HFFc6 (cell line): ENCODE data around the gene INPP5B. TPM values are rescaled to one million over a fixed set of nuclear protein-coding genes. Genes with fewer than 3 reads are reported as not detected.

Experiments used
- DNase-seq: peaks from one replicate; pipeline ENCODE4 v3.0.0-alpha.2; 2018
- H3K27ac Mint-ChIP-seq: 2 replicates; pipeline ENCODE4 v1.8.0; 2020; ENCODE audit warnings: mild to moderate bottlenecking, mixed read lengths
- H3K27me3 Mint-ChIP-seq: 2 replicates; pipeline ENCODE4 v1.8.0; 2021; ENCODE audit warnings: mild to moderate bottlenecking, moderate library complexity, mixed read lengths; ENCODE audit not compliant: insufficient read depth
- H3K36me3 Mint-ChIP-seq: 2 replicates; pipeline ENCODE4 v1.8.0; 2021; ENCODE audit warnings: low read depth, mixed read lengths
- H3K4me1 Mint-ChIP-seq: 2 replicates; pipeline ENCODE4 v1.8.0; 2020; ENCODE audit warnings: low read depth, mixed read lengths
- H3K4me3 Mint-ChIP-seq: 2 replicates; pipeline ENCODE4 v1.8.0; 2020; ENCODE audit warnings: mild to moderate bottlenecking, moderate library complexity, mixed read lengths
- H3K9me3 Mint-ChIP-seq: 2 replicates; pipeline ENCODE4 v1.8.0; 2020; ENCODE audit warnings: mild to moderate bottlenecking, mixed read lengths
- CTCF ChIP-seq: fragments of 200-600 bp; sonication (generic); IDR thresholded peaks from 2 replicates; pipeline ENCODE4 v1.5.0; 2021; ENCODE audit warnings: antibody characterized with exemption, mild to moderate bottlenecking
- long read RNA-seq: library from polyadenylated mRNA; unstranded; transcript quantifications from one replicate; pipeline ENCODE4 v2.0.0, GENCODE V29; 2019
- total RNA-seq, 6 experiments: library from RNA; stranded (reverse); fragmentation: NEBNext Ultra II Directional; extraction: Animal tissue kit (Norgen Biotek cat#: 25700); gene quantifications; 2 replicates in 1 of 6; 3 replicates in 5 of 6; pipeline ENCODE4 v1.2.3, GENCODE V29; 2021

Gene INPP5B
- 10 to 100 TPM in 4 of 6 experiments, 1 to 10 TPM in 2; 9.6 to 16.0 (median 12.7) TPM for total RNA-seq
- long read RNA-seq, partial matches to known transcripts: 1 of 8 reads
- long read RNA-seq, other reads (novel, unspliced or antisense): 5 of 8 reads

GRCh38 chr1:37946703-37947360, at the start of gene INPP5B:
TSS of gene INPP5B (minus strand) at chr1:37947053. CDS start at chr1:37946308, 745 bp downstream.
- peak within 1 kb of the TSS; percentile 96 for H3K27ac Mint-ChIP-seq
- H3K27me3 Mint-ChIP-seq: peaks cover 4% of the 10 kb centered on the region
- no peaks in the 10 kb centered on the region for H3K9me3 Mint-ChIP-seq
- H3K4me1 Mint-ChIP-seq: peaks cover 47% of the 10 kb centered on the region
- TF ChIP-seq CTCF: peak; percentile 41
- peak within 1 kb of the TSS; percentile 95 for H3K4me3 Mint-ChIP-seq
- peak; percentile 66 for DNase-seq
- H3K36me3 Mint-ChIP-seq: no peaks in the 10 kb centered on the region

- H3K9me3 Mint-ChIP-seq: no peaks in the 10 kb centered on the region
- DNase-seq: peak; percentile 81
- H3K27me3 Mint-ChIP-seq: peaks cover 2% of the 10 kb centered on the region; the same call in 1 of the 2 replicates
- peaks cover 56% of the 10 kb centered on the region for H3K4me1 Mint-ChIP-seq
- no peak for TF ChIP-seq CTCF
- H3K36me3 Mint-ChIP-seq: peaks cover 29% of the 10 kb centered on the region
- peak overlapping the region; percentile 84 for H3K4me3 Mint-ChIP-seq
- H3K27ac Mint-ChIP-seq: peak overlapping the region; percentile 77
These were observed 49.0 kb upstream of the INPP5B start for GRCh38 chr1:37995751-37996345.

GRCh38 chr1:37994886-37995566, 48.2 kb upstream of the INPP5B start:
- TF ChIP-seq CTCF: no peak
- Mint-ChIP-seq H3K9me3 (no peaks in the 10 kb centered on the region), H3K4me3 (peak overlapping the region; percentile 84), H3K4me1 (peaks cover 54% of the 10 kb centered on the region), H3K27me3 (peaks cover 4% of the 10 kb centered on the region; the same call in 1 of the 2 replicates), H3K36me3 (peaks cover 31% of the 10 kb centered on the region), H3K27ac (peak overlapping the region; percentile 77)
- DNase-seq: no peak

- Mint-ChIP-seq H3K27ac (peak overlapping the region; percentile 91), H3K4me3 (peak overlapping the region; percentile 98), H3K4me1 (peaks cover 22% of the 10 kb centered on the region), H3K9me3 (no peaks in the 10 kb centered on the region), H3K36me3 (peaks cover 21% of the 10 kb centered on the region), H3K27me3 (peaks cover 8% of the 10 kb centered on the region; the same call in 1 of the 2 replicates)
- TF ChIP-seq CTCF: no peak
- no peak for DNase-seq
These were observed 42.6 kb upstream of the INPP5B start for GRCh38 chr1:37989361-37989930.

GRCh38 chr1:37987679-37988078, 40.8 kb upstream of the INPP5B start:
- Mint-ChIP-seq H3K27ac (no peak overlapping the region), H3K36me3 (peaks cover 21% of the 10 kb centered on the region), H3K4me1 (peaks cover 18% of the 10 kb centered on the region), H3K4me3 (peak overlapping the region; percentile 98), H3K9me3 (no peaks in the 10 kb centered on the region), H3K27me3 (peaks cover 8% of the 10 kb centered on the region; the same call in 1 of the 2 replicates)
- no peak for DNase-seq
- TF ChIP-seq CTCF: no peak
